ENCODE measurements around the gene IL16.
"Not testable (repeated sequence)": the region's sequence is repeated elsewhere in the genome, so short reads cannot be mapped to it uniquely, and the experiment has no call there.

The IL16 gene

DNA sequence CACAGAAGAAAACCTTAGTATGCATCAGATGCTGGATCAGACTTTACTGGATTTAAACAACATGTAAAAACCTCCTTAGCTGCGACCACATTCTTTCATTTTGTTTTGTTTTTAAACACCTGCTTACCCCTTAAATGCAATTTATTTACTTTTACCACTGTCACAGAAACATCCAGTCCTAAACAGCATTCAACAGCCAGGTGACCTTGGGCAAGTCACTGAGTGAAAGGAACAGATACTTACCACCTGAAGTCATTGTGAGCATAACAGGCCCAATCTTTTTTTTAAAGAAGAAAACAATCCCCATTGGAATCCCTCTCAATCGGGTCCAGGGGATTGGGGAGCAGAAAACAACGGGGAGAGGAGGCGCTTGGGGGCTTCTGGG lies 126.9 kb downstream of the IL16 start:
- TF ChIP-seq, protein P1, sequence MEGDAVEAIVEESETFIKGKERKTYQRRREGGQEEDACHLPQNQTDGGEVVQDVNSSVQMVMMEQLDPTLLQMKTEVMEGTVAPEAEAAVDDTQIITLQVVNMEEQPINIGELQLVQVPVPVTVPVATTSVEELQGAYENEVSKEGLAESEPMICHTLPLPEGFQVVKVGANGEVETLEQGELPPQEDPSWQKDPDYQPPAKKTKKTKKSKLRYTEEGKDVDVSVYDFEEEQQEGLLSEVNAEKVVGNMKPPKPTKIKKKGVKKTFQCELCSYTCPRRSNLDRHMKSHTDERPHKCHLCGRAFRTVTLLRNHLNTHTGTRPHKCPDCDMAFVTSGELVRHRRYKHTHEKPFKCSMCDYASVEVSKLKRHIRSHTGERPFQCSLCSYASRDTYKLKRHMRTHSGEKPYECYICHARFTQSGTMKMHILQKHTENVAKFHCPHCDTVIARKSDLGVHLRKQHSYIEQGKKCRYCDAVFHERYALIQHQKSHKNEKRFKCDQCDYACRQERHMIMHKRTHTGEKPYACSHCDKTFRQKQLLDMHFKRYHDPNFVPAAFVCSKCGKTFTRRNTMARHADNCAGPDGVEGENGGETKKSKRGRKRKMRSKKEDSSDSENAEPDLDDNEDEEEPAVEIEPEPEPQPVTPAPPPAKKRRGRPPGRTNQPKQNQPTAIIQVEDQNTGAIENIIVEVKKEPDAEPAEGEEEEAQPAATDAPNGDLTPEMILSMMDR (IDR thresholded peaks at IDR 0.05; ENCODE audit: borderline replicate concordance, control extremely low read depth, extremely low read depth, insufficient read depth, missing control alignments), result no peak
- DNase-seq (ENCODE audit: low spot score), result no peak
- in situ Hi-C loops (cut with MboI; ENCODE audit: low sequenced_read_pairs, unreplicated experiment), result no loop called here

DNA sequence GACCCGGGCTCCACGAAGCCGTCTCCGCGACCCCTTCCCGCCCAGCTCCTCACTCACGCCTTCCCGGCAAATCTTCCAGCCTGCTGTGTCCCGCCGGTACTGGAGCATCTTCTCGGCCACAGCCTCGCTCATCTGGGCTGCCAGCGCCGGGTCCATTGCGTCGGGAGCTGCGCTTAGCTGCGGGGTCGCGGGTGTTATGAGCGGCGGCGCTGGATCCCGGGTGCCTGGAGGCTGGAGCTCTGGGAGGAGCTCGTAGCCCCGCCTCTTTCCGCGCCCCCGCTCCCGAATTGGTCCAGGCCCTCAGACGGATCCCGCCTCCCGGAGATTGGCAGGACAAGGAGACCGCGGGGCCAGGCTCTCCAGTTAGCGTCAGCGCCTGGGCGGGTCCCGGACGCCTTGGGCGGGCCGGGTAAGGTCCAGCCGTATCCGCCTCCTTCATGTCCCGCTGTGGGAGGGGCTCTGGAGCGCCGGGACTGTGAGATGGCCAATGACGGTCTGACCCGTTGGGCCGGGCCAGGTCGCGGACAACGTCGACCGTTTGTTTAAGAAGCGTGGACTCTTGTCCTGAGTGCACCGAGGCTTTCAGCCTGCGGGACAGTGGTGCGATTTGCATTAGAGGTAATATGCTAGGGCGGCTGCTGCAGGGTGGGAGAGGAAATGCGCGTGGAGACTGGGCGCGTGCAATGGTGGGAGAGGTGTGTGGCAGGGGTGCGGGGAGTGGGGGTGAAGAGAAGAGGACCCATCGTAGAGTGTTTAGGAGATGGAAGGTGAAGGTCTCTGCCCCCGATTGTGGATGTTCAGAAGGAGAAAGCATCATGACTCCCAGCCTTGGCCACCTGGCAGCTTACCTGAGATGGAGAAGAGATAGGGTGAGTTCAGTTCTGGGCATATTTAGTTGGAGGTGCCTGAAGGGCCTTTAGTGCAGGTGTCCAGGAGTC lies 127.5 kb downstream of the IL16 start, which contains the start of gene STARD5:
TSS of gene STARD5 (minus strand) at position 198 of the 938 bp plus-strand sequence. CDS start at position 156, 42 bp downstream.
- in situ Hi-C loops (cut with MboI; ENCODE audit: low sequenced_read_pairs, unreplicated experiment), result no loop called here
- TF ChIP-seq, protein P1 (IDR thresholded peaks at IDR 0.05; ENCODE audit: borderline replicate concordance, control extremely low read depth, extremely low read depth, insufficient read depth, missing control alignments), result no peak
- DNase-seq (ENCODE audit: low spot score), result peak; percentile 99

GRCh38 chr15:81326466-81327212 lies 130.0 kb downstream of the IL16 start:
- in situ Hi-C loops (cut with MboI; ENCODE audit: low sequenced_read_pairs, unreplicated experiment), result no loop called here
- TF ChIP-seq, protein P1 (IDR thresholded peaks at IDR 0.05; ENCODE audit: borderline replicate concordance, control extremely low read depth, extremely low read depth, insufficient read depth, missing control alignments), result no peak
- DNase-seq (ENCODE audit: low spot score), result no peak

- no peak for DNase-seq (ENCODE audit: low spot score)
- TF ChIP-seq, protein P1 (IDR thresholded peaks at IDR 0.05; ENCODE audit: borderline replicate concordance, control extremely low read depth, extremely low read depth, insufficient read depth, missing control alignments), result no peak
- in situ Hi-C loops (cut with MboI; ENCODE audit: low sequenced_read_pairs, unreplicated experiment), result no loop called here
Observed at GRCh38 chr15:81327516-81327915, 130.8 kb downstream of the IL16 start.

GRCh38 chr15:81329446-81329845 lies 132.8 kb downstream of the IL16 start:
- in situ Hi-C loops (cut with MboI; ENCODE audit: low sequenced_read_pairs, unreplicated experiment), result no loop called here
- DNase-seq (ENCODE audit: low spot score), result no peak
- TF ChIP-seq, protein P1 (IDR thresholded peaks at IDR 0.05; ENCODE audit: borderline replicate concordance, control extremely low read depth, extremely low read depth, insufficient read depth, missing control alignments), result no peak

DNA sequence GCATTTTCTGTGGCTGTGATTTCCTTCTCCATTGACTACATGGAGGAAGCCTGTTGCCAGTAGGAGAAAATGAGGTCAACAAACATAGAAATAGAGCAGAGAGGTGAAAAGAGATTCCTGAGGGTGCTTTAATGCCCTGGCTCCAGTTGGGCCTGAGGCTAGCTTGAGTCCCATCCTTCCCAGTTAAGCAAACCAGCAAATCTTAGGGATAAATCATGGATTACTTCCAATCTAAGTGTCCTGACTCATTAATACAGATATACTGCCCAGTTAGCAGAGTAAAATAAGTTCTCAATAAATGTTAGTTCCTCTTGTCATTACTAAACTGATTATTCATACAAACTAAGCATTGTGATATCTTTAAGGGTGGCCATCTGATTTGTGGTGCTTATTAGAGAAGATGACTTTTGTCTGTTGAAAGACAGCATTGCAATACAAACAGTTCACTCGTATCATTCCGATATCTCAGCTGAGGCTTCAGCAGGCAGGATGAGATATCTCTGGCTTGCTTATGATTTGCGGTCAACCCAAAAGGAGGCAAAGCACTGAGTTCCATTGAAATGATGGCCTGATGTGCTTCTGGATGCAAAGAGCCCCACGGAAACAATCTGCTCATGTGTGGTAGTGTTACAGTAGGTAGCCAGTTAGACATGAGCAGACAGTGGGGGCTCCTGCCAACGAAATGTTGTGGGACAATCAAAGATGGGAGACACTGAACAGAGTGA lies 133.8 kb downstream of the IL16 start:
- DNase-seq (ENCODE audit: low spot score), result no peak
- in situ Hi-C loops (cut with MboI; ENCODE audit: low sequenced_read_pairs, unreplicated experiment), result loop anchor here (10.0 kb wide), 1 partner anchor 46 kb away; no protein-coding TSS in a partner anchor
- TF ChIP-seq, protein P1 (IDR thresholded peaks at IDR 0.05; ENCODE audit: borderline replicate concordance, control extremely low read depth, extremely low read depth, insufficient read depth, missing control alignments), result no peak

DNA sequence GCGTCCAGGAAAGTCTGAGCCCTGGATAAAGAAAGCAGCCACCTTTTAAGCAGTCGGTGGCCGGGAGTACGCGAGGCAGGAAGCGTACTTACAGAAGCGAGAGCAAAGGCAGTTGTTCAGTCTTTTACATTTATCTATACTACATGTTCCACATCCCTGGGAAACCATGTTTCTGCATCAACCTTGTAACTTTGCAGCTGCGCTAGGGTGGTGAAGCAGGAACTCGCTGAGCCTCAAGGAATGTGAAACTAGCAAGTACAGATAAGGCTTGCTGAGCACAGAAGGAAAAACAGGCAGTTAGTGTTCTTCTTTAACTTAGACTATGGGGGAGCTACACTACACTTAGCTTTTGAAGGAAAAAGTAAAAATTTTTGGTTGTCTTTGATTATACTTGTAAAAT lies 134.5 kb downstream of the IL16 start:
- DNase-seq (ENCODE audit: low spot score), result not testable (repeated sequence)
- in situ Hi-C loops (cut with MboI; ENCODE audit: low sequenced_read_pairs, unreplicated experiment), result loop anchor here (10.0 kb wide), 1 partner anchor 46 kb away; no protein-coding TSS in a partner anchor
